Measurements from ENCODE around the gene PELI2.

The PELI2 gene, protein sequence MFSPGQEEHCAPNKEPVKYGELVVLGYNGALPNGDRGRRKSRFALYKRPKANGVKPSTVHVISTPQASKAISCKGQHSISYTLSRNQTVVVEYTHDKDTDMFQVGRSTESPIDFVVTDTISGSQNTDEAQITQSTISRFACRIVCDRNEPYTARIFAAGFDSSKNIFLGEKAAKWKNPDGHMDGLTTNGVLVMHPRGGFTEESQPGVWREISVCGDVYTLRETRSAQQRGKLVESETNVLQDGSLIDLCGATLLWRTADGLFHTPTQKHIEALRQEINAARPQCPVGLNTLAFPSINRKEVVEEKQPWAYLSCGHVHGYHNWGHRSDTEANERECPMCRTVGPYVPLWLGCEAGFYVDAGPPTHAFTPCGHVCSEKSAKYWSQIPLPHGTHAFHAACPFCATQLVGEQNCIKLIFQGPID

DNA sequence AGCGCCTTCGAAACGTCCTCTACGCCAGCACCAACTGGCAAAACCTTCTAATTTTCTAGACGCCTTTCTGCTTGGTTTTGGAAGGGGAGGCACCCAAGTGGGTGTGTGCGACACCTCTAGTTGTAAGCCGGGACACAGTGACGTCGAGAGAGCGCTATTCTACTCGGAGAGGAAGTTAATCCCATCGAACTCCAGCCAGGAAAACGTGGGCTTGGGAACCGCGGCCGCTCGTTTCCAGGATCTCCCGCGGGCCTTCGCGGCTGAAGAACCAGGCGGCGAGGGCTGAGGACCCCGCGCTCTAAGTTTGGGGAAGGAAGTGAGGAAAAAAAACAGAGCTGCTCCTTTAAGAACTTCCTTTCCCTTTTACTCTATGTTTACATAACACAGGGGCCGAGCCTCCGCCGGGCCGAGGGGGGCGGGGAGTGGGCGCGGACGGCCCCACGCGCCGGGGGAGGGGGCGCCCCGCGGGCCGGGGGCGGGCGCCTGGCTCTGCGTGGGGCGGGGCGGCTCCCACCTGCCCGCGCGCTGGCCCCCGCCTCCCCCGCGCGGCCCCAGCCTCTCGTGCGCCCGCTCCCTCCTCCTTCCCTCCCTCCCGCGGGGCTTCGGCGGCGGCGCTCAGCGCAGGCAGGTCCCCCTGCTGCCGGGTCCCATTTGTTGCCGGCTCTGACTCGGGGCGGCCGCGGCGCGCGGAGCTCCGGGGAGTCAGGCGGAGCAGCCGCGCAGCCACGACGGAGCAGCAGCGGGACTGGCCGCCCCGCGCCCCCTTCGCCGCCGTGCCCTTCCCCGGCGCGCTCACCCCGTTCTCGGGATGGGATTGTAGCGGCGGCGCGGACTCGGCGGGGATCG lies at the start of gene PELI2:
PELI2 (plus strand) TSS at position 647 of the 846 bp plus-strand sequence. CDS start 250 bp downstream, outside the sequence.
- peak; percentile 54 for DNase-seq (ENCODE audit: low spot score)

DNA sequence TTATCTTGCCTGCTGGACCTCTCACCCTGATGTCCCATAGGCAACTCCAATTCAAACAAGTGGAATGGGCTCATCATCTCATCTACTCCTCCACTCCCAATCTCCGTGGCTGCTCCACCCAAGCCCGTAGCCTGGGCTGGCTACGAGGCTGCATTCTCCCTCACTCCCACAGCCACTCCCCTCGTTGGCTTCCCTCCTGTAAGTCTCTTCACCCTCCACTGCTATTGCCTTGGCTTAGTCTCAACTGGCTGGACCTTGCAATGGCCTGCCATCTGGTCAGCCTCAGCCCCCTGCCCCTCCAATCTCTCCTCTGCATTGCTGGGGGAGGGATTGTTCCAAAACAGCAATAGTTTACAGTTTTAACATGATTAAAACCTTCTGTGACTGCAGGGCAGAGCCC lies 44.4 kb upstream of the PELI2 start:
- DNase-seq (ENCODE audit: low spot score), result no peak

DNA sequence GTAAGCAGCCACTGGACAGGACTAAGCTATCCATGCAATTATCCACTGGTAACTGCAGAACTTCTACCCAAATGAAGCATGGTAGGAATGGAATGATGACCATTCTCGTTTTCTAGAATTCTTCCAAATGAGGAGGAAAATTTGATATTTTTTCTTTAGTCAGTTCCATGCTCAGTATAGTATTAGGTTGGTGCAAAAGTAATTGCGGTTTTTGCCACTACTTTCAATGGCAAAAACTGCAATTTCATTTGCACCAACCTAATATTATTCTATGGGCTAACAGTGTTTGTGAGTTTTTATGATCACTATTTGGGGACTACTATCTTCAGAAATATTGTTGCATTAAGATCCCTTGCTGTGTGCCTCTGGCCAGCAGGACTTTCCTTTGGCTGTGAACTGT lies 42.9 kb upstream of the PELI2 start:
- DNase-seq (ENCODE audit: low spot score), result no peak

DNA sequence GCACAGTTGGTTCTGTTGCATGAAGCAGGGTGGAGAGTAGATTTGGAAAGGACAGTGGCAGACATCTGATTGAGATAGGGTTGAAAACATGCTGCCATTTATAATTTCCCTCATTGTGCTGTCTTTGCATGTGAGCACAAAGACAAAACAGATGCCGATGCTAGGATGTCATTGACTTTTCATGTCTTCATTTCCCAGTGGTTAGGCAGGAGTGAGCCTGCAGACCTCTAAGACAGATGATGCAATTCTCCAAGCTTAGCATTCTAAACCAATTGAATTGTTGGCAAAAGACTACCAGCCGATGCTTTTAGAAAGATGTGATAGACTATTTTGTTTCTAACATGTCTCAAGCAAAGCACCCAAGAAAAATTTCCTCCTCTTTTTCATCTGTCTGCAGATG lies 37.1 kb upstream of the PELI2 start:
- no peak for DNase-seq (ENCODE audit: low spot score)

DNA sequence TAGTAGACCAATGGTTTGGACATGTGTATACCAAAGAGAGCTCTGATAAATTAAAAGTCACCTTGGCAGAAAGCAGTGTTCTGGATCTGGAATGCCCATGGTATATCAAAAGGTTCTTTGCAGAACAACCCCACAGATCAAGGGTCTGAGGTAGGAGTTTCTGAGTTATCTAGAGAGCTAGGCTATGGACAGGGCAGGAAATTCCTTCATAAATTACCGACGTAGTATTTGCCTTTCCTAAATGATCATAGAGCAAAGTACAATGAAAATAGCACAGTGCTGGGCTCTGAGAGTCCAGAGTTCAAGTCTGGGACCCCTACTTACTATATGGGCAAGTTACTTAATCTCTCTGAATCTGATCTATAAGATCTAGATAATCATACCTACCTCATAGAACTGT lies 35.3 kb upstream of the PELI2 start:
- no peak for DNase-seq (ENCODE audit: low spot score)

DNA sequence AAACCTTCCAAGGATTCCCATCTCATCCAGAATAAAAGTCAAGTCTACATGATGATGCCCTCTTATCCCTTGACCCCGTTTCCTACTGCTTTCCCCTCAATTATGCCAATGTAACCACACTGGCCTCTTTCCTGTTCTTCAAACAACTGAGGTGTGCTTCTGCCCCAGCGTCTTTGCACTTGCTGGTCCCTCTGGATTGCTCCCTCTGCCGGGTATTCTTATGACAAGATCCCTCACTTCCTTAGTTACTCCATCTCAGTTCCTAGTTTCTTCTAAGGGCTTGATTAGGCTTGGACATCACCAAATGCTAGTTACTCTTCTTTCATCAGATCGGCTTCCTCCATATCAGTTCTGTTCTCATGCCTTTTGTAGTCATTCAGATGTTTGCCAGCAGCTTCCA lies 32.7 kb upstream of the PELI2 start:
- no peak for DNase-seq (ENCODE audit: low spot score)

DNA sequence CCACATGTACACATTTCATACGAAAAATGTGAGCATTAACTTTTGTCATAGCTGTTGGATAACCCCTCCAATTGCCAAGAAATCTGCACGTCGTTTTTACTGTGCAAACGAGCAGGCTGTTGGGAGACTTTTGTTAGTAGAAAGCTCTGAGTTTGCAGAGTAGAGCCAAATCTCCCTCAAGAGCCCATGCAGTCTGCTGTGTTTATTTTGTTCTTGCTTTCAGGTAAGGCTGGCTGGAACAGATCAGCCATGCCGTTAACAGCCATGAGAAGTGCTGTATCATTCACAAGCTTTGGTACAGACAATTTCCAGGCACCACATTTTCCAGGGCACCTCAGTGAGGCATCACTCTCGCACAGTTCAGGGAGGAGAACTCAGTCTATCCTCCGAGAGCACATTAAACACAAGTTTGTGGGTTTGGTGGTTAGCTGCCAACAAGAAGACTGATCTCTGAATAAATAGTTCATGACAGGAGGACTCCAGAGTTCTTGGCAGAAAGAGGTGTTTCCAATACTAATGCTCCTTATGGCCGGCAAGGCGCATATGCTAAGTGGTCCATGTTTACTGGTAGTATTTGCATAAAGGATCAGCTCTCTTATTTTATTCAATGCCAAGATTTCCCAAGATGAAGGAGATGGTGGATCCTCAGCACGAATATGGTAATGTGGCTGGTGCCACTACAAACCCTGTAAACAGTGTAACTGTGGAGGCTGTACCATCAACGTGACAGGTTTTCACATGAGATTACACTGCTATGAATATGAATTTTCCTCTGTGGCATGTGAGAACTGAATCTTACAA lies 30.3 kb upstream of the PELI2 start:
- no peak for DNase-seq (ENCODE audit: low spot score)

DNA sequence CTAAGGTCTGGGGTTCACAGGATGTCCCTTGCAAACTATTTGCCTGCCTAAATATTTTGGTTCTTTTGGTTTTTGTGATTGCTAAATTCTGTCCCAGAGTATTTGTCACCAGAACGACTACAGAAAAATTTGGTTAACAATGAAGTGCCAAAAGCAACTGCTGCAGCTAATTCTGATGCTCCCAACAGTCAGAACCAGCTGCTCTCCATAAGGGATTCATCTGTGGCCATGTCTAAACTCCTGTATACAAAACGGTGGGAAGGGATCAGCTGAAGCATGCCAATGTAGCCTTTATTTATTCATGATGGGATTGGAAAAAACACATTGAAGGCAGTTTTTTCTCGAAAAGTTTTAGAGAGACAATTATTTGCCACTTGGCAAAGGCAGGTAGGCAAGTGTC lies 29.3 kb upstream of the PELI2 start:
- DNase-seq (ENCODE audit: low spot score), result no peak

DNA sequence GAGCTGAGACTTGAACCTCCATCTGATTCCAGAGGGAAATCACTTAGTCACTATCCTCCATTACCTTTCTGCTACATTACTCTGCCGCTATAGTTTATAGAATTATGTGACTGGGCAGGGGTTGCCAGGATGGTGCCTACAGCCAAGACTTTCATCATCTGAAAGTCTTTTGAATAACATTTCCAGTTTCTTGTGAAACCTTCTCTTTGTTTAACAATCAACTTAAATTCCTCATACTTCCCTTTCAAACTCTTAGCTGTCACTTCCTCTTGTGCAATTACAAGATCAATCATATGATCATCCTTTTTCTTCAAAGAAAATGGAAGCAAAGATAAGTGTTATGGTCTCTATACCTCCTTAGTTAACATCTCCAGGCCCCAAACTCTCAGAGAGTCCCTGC lies 25.4 kb upstream of the PELI2 start:
- no peak for DNase-seq (ENCODE audit: low spot score)

DNA sequence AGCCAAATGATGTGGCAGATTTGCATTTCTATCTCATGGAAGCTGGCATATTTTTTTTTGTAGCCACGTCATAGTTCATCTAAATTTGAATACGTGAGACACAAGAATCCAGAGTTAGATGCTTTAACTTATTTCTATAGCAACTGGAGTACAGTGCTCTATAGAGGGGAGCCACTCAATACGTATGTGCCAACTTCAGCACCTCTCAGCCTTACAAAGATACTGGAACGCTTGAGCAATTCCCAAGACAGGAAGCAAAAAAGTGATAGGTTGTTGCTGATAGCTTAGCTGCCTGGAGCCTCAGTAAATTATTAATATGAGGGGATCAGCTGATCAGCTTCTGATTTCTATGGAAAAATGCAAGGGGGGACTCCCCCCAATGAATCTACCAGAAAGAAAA lies 24.1 kb upstream of the PELI2 start:
- no peak for DNase-seq (ENCODE audit: low spot score)

DNA sequence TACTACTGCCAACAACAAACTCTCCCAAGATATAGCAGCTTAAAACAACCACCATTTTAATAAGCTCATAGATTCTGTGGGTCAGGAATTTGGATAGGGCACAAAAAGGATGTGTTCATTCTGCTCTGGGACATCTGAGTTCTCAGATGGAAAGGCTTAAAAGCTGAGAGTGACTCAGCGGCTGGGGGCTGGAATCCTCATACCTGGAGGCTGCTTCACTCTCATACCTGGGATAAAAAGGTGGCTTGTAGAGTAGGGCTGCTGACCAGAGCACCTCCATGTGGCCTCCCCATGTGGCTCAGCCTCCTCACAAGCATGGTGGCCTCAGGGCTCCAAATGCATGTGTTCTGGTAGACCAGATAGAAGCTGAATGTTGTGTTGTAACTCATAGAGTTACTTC lies 20.2 kb upstream of the PELI2 start:
- DNase-seq (ENCODE audit: low spot score), result no peak

DNA sequence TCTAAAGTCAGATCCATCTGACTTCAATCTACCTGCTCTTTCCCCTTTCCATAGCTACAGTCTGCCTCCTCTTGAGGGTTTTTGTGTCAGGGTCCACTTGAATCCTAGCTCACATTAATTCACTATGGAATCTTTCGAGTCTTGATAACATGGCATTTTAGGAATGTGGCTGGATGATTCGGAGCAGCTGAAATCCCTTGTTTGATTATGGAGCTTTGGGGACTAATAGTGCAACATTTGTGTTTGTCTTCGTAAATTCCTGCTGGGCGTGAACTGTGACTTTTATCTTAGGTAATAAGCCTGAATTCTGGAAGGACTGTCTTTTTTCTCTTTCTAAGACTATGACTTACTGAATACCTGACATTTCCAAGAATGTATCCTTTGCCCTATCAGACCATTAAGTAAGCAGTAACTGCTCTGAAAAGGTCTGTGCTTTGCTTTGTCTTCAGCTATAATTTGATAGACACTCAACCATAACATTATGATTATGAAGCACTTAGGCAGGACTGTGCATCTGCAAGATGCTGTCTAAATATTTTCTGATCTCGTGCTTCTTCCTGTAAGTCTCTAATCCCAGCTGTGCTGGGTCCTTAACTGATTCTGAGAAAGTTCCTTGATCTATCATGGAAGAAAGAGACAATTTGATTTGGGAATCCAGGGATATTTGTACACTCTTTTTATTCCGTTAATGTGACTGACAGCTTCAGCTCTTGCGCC lies 19.0 kb upstream of the PELI2 start:
- DNase-seq (ENCODE audit: low spot score), result no peak

DNA sequence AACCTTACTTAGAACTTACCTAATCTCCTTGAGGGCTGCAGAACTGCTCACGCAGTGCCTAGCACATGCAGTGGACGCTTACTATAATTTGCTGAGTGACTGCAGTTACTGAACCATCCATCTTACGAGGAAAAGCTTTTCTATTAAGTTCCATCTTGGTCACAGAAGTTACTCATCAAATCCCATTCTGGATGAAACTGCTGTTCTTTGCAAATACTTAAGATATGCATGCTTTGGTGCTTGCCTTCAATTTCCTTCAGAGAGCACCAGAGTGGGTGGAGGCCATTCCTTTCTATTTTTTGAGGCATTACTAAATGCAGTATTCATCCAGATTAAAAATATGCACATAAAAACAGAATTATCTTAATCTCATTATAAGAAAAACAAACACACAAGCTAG lies 17.7 kb upstream of the PELI2 start:
- no peak for DNase-seq (ENCODE audit: low spot score)

DNA sequence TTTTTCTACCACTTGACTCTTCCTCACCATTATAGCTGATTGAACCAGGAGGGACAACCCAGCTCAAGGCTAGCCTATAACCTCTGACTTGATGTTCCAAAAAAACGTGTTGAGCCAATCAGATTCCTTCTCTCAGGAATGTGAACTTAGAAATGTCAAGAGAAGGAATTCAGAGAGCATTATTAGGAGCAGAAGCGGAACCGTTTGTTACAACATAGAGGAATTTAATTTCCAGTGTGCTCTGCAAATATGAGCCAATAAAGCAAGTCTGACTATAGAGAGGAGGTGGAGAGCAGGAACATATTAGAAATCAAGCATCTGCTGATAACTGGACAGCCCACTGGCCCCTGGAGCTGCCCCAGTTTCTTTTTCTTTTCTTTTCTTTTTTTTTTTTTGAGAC lies 15.3 kb upstream of the PELI2 start:
- DNase-seq (ENCODE audit: low spot score), result no peak

DNA sequence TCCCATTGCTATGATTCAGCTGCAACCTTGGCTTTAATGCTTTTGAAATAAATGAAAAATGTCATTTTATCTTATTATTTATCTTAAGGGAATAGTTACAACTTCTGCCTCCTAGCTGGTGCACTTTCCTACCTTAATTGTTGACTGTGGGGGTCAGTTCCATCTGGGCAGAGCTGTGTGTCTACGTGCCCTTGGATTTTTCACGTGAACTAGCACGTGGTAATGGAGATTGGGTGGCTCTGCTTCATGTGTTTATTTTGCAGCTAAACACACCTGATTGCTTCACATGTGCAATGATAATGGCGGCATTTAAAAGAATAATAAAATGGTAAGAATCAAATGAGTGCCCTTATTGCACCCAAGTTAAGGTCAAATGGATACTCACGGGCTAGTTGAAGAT lies 10.6 kb upstream of the PELI2 start:
- no peak for DNase-seq (ENCODE audit: low spot score)

DNA sequence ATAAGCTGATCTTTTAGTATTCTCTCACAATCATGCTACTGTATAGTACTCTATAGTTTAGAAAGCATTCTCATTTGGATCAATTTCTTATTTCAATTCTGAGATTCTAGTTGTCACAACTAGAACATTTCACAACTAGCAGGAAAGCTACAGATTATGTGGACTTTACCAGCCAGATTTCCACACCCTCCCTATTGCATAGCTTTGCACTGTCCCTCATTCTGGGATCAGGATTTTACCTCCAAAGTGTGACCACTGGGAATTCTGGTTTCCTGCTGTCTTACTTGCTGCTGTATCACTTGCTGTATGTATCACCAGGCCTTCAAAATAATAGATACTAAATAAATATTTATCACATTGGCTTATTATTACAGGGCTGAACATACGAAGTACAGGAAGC lies 10.2 kb upstream of the PELI2 start:
- DNase-seq (ENCODE audit: low spot score), result no peak

DNA sequence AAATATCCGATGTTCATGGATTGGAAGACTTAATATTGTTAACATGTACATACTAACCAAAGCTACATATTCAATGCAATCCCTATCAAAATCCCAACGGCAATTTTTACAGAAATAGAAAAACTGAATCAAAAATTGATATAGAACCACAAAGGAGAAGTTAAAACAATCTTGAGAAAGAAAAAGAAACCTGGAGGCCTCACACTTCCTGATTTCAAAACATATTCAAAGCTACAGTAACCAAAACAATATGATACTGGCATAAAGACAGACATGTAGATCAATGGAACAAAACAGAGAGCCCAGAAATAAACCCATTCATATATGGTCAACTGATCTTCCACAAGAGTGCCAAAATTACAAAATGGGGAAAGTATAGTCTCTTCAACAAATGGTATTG lies 5.4 kb upstream of the PELI2 start:
- no peak for DNase-seq (ENCODE audit: low spot score)

DNA sequence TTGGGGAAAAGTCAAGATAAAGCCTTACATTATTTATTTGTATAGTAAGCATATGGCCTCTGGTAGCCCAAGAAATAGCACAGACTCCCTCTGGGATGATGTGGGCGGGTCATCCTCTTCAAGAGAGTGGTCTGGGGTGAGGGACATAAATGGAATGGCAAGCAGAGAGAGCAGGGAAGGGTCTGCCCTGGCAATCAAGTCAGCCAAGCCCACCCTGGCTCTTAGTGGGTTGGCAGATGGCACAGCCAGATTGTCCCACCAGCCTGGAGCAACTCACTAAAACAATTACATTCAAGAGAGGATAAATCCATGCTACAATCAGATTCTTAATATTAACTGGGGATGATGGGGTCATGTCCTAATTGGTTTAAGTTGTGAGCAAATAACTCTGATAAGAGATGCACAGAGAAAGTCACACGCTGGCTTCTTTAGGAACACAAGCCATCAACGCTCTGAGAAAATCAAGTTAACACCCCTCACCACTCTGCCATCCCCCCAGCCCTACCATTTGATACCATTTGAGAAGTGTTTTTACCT lies 2.8 kb upstream of the PELI2 start:
- no peak for DNase-seq (ENCODE audit: low spot score)

DNA sequence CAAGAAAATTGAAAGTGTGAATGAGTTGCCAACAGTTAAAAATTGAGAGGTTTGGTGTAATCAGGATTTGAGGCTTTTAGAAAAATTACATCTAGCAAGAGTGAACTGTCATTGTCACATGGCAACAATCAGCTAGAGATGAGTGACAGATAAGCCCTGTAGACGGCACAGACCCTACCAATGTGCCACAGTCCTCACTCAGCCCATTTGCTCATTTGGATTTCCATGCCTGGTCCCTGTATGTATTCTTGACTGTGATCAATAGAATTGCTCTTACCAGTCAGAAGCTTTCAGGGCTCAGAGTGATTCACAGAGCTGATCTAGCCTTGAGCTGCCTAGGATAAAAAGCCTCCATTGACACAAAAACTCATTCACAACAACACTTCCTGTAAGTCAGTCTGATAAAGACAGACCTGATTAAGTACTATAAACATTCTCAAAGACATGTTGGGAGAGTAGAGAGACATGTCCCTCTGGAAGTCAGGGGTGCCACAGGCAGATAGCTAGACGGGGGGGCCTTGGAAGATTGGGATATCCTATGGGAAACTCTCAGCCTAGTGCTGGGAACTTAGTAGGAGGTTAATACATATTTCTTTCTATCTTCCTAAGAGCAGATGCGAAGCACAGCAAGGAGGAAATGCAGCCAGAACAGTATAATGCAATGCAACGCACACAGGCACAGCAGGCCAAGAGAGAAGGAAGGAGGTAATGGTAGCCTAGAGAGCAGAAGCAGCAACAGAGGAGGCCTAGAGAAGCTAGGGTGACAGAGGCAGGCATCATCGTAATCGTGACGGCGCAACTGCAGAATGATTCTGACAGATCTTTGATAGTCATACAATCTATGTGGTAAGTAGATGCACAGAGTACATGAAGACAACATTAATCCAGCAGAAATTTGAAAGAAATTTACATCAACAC lies 2.0 kb upstream of the PELI2 start:
- no peak for DNase-seq (ENCODE audit: low spot score)

DNA sequence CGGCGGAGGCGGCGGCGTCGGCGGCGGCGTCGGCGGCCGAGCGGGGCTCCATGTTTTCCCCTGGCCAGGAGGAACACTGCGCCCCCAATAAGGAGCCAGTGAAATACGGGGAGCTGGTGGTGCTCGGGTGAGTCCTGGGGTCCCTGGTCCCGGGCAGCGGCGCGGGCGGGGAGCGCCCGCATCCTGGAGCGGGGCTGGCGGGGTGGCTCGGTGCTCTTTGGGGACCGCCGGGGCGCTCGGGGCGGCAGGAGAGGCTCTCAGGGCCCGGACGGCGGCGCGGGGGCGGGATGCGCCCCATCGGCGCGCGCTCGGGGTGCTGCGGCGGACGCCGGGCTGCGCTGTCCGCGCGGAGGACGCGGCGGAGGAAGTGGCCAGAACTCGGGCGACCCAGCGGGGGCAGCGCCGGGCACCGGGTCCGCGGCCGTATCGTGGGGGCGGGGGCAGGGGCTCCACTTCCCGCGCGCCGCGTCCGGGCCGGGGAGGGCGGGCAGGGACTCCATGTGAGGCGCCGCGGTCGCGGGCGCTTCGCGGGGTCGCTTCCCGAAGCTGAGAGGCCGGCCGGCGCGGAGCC lies 485 bp downstream of the PELI2 start:
- DNase-seq (ENCODE audit: low spot score), result no peak

Data from HuH-7 (cell line).